OCI-LY7 (cell line): ENCODE data around the gene RNF145. TPM values are rescaled to one million over a fixed set of nuclear protein-coding genes. Genes with fewer than 3 reads are reported as not detected.

Experiments
- BruUV-seq: library from RNA; stranded (reverse); fragments of 400-500 nt; replicated peaks from 2 replicates; lab custom pipeline; 2021; lab: Mats Ljungman, UMichigan
- CTCF ChIA-PET: fragments of 300-600 bp; sonication (Branson Sonifier 250); formaldehyde crosslinking; loops from one replicate; lab custom pipeline; 2022; ENCODE audit warnings: antibody characterized with exemption; ENCODE audit not compliant: unreplicated experiment; lab: Charles Lee
- POLR2A ChIA-PET: fragments of 300-600 bp; sonication (Branson Sonifier 250); formaldehyde crosslinking; loops from one replicate; lab custom pipeline; 2022; ENCODE audit warnings: antibody characterized with exemption; lab: Charles Lee
- DNase-seq: peaks from one replicate; pipeline ENCODE4 v3.0.0-alpha.2; 2015; ENCODE audit warnings: low spot score
- H2AFZ ChIP-seq: fragments of 200-600 bp; sonication (generic), shearing (Covaris generic); 2 replicates; pipeline ENCODE4 v1.6.1; 2014; ENCODE audit warnings: mild to moderate bottlenecking, antibody characterized with exemption, low read length, moderate library complexity
- H3K27ac ChIP-seq: fragments of 200-600 bp; sonication (generic); 2 replicates; pipeline ENCODE4 v1.5.1; 2014; ENCODE audit warnings: mixed run types, low read depth, mild to moderate bottlenecking, moderate library complexity, low read length, inconsistent platforms; ENCODE audit not compliant: poor library complexity, severe bottlenecking
- H3K36me3 ChIP-seq: fragments of 200-600 bp; sonication (generic); 2 replicates; pipeline ENCODE4 v1.6.1; 2014; ENCODE audit warnings: mild to moderate bottlenecking, antibody characterized with exemption, low read length, moderate library complexity, mixed read lengths; ENCODE audit not compliant: insufficient read depth
- H3K4me1 ChIP-seq: fragments of 200-600 bp; sonication (generic); 2 replicates; pipeline ENCODE4 v1.5.1; 2014; ENCODE audit warnings: mild to moderate bottlenecking, low read length; ENCODE audit not compliant: insufficient read depth, poor library complexity, severe bottlenecking
- H3K4me2 ChIP-seq: fragments of 200-600 bp; sonication (generic); 2 replicates; pipeline ENCODE4 v1.6.1; 2014; ENCODE audit warnings: mild to moderate bottlenecking, low read length
- H3K4me3 ChIP-seq: fragments of 200-600 bp; sonication (generic); 2 replicates; pipeline ENCODE4 v1.5.1; 2014; ENCODE audit warnings: mild to moderate bottlenecking, low read depth, low read length; ENCODE audit not compliant: poor library complexity, severe bottlenecking
- H3K79me2 ChIP-seq: fragments of 200-600 bp; sonication (generic); 2 replicates; pipeline ENCODE4 v1.6.1; 2016; ENCODE audit warnings: low read depth, mild to moderate bottlenecking, low read length, moderate library complexity, mixed read lengths; ENCODE audit not compliant: insufficient read depth
- H3K9me2 ChIP-seq: fragments of 200-600 bp; sonication (generic); 2 replicates; pipeline ENCODE4 v1.6.1; 2016; ENCODE audit warnings: mild to moderate bottlenecking, low read length, mixed read lengths; ENCODE audit not compliant: insufficient read depth
- H3K9me3 ChIP-seq: fragments of 200-600 bp; sonication (generic); 2 replicates; pipeline ENCODE4 v1.6.1; 2014; ENCODE audit warnings: mild to moderate bottlenecking, mixed run types, low read length, mixed read lengths
- H4K20me1 ChIP-seq: fragments of 200-600 bp; sonication (generic); 2 replicates; pipeline ENCODE4 v1.6.1; 2014; ENCODE audit warnings: mild to moderate bottlenecking, antibody characterized with exemption, low read length, moderate library complexity, mixed read lengths; ENCODE audit not compliant: insufficient read depth
- CTCF ChIP-seq: fragments of 200-600 bp; sonication (generic); conservative IDR thresholded peaks from 2 replicates; pipeline ENCODE4 v1.5.1; 2014; ENCODE audit warnings: mild to moderate bottlenecking, antibody characterized with exemption, low read length, moderate library complexity, mixed read lengths
- EZH2phosphoT487 ChIP-seq: fragments of 200-600 bp; sonication (generic); IDR thresholded peaks from 2 replicates; pipeline ENCODE4 v1.6.1; 2018; ENCODE audit warnings: low read depth, borderline replicate concordance, mild to moderate bottlenecking, mixed run types, antibody characterized with exemption, low read length, moderate library complexity, mixed read lengths
- intact Hi-C: fragments of 100-400 bp; cut with micrococcal nuclease; formaldehyde crosslinking; loops from one replicate; pipeline ENCODE4 v1.10.0; 2022; ENCODE audit not compliant: unreplicated experiment
- total RNA-seq, 2 experiments: library from RNA; depleted of rRNA in 1 of 2; stranded (reverse); fragments of >200 nt in 1 of 2; shearing (Covaris generic) in 1 of 2; gene quantifications; 2 replicates each; pipeline ENCODE4 v1.2.3, GENCODE V29; 2014 to 2022

Gene RNF145
- total RNA-seq, 2 experiments from 2014 or later: 18.6 to 34.9 TPM

DNA sequence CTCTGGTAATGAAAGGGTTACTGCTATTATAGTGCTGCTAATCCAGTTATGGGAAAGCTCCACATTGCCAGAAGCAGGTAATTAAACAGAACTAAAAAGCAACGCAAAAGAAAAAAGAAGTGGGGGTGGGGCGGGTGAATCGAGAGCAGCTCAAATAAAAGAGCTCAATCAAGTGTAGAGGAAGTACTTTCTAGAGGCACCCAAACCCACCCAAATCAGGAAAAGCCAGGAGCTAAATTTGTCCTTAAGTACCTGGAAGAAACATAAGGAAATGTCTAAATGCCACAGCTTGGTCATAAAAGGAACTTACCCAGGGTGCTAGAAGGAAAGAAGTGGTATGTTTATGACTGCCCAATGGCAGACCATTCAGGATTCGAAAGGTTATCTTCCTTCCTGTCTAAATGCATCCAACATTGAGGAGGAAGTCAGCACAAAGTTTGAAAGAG lies 2.4 kb upstream of the RNF145 start:
- H3K4me1 ChIP-seq: peaks cover 23% of the 10 kb centered on the region
- CTCF ChIA-PET: no interaction called here
- H3K4me2 ChIP-seq: peak overlapping the region; percentile 44
- H3K79me2 ChIP-seq: peaks cover 18% of the 10 kb centered on the region
- no peak overlapping the region for H3K4me3 ChIP-seq
- intact Hi-C loops: no loop called here
- H4K20me1 ChIP-seq: peaks cover 8% of the 10 kb centered on the region; the same call in 1 of the 2 replicates
- BruUV-seq: no TSS peak
- H3K9me2 ChIP-seq: no peaks in the 10 kb centered on the region
- POLR2A ChIA-PET: interaction anchor here (0.6 to 1.9 kb wide), 5 partner anchors 12 to 63 kb away, joined by 3 to 10 read pairs (median 4); no protein-coding TSS in a partner anchor
- H3K27ac ChIP-seq: no peak overlapping the region
- DNase-seq: no peak
- no peak overlapping the region; the same call in 1 of the 2 replicates for H2AFZ ChIP-seq
- no peaks in the 10 kb centered on the region for H3K9me3 ChIP-seq
- no peaks in the 10 kb centered on the region for H3K36me3 ChIP-seq
- TF ChIP-seq EZH2phosphoT487 (no peak), CTCF (no peak)

GRCh38 chr5:159210846-159211245 lies 1.5 kb upstream of the RNF145 start:
- intact Hi-C loops: no loop called here
- Histone ChIP-seq H3K9me2 (no peaks in the 10 kb centered on the region), H4K20me1 (peaks cover 17% of the 10 kb centered on the region; the same call in 1 of the 2 replicates), H3K36me3 (no peaks in the 10 kb centered on the region), H3K9me3 (no peaks in the 10 kb centered on the region), H3K27ac (no peak overlapping the region), H2AFZ (no peak overlapping the region; the same call in 1 of the 2 replicates), H3K4me1 (peaks cover 30% of the 10 kb centered on the region), H3K4me2 (no peak overlapping the region), H3K4me3 (no peak overlapping the region), H3K79me2 (peaks cover 27% of the 10 kb centered on the region)
- POLR2A ChIA-PET: interaction anchor here (0.6 to 1.9 kb wide), 4 partner anchors 13 to 1354 kb away, joined by 3 to 10 read pairs (median 4); no protein-coding TSS in a partner anchor
- no peak for DNase-seq
- CTCF ChIA-PET: no interaction called here
- TF ChIP-seq EZH2phosphoT487 (no peak), CTCF (no peak)
- BruUV-seq: no TSS peak

DNA sequence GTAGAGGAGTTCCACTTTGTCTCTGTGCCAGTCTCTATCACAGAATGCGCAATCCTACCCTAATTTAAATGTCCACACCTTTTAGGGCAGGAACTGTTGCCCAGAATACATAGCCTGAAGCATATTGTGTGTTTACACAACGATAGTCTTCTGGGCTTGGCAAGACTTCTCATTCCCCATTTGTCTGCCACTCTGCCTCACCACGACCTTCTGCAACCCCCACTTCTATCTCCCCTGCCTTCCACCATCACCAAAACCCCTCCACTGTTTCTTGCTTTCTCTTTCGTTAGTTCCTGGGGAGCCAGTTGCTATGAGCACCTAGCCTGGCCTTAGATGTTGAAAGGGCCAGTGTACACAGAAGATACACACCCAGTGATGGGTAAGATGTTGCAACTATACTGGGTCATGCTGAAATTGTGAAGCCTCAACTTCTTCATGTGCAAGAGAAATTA lies 883 bp upstream of the RNF145 start:
- peak overlapping the region; percentile 93 for H3K4me2 ChIP-seq
- H3K9me3 ChIP-seq: no peaks in the 10 kb centered on the region
- H3K79me2 ChIP-seq: peaks cover 33% of the 10 kb centered on the region
- no peaks in the 10 kb centered on the region for H3K36me3 ChIP-seq
- DNase-seq: no peak
- BruUV-seq: no TSS peak
- no peak overlapping the region for H3K27ac ChIP-seq
- peak overlapping the region; percentile 86 for H3K4me3 ChIP-seq
- peaks cover 23% of the 10 kb centered on the region; the same call in 1 of the 2 replicates for H4K20me1 ChIP-seq
- POLR2A ChIA-PET: interaction anchor here (1.1 to 1.9 kb wide), 2 partner anchors 16 to 33 kb away, joined by 3 to 6 read pairs; no protein-coding TSS in a partner anchor
- peaks cover 36% of the 10 kb centered on the region for H3K4me1 ChIP-seq
- CTCF ChIA-PET: no interaction called here
- H2AFZ ChIP-seq: peak overlapping the region; percentile 80; the same call in 1 of the 2 replicates
- no peaks in the 10 kb centered on the region for H3K9me2 ChIP-seq
- TF ChIP-seq CTCF (no peak), EZH2phosphoT487 (no peak)
- intact Hi-C loops: no loop called here
